Right kidney (tissue), 9 donors: Measurements from ENCODE around the gene GPR6.

Experiments used
- DNase-seq: peaks from one replicate; pipeline ENCODE4 v3.0.0-alpha.2; 2016
- long read RNA-seq, 8 donors: transcript quantifications; one replicate each; lab custom pipeline, GENCODE V29; 2026

The GPR6 gene
- long read RNA-seq, donor 1: 0 reads
- long read RNA-seq, donor 2: 0 reads
- long read RNA-seq, donor 3: 0 reads
- long read RNA-seq, donor 4: 0 reads
- long read RNA-seq, donor 5: 0 reads
- long read RNA-seq, donor 6: 0 reads
- long read RNA-seq, donor 7: 0 reads
- long read RNA-seq, donor 8: 0 reads

- peak; percentile 74 for DNase-seq
These were observed at the start of gene GPR6 for GRCh38 chr6:109978174-109979032. GPR6 (plus strand) TSS chr6:109978311; CDS start chr6:109979113, 802 bp downstream.

GRCh38 chr6:109934293-109934692, 43.8 kb upstream of the GPR6 start:
- no peak for DNase-seq

- no peak for DNase-seq
These were observed 38.5 kb upstream of the GPR6 start for GRCh38 chr6:109939654-109940053.

- DNase-seq: no peak
These were observed 33.7 kb upstream of the GPR6 start for GRCh38 chr6:109944448-109944847.

DNA sequence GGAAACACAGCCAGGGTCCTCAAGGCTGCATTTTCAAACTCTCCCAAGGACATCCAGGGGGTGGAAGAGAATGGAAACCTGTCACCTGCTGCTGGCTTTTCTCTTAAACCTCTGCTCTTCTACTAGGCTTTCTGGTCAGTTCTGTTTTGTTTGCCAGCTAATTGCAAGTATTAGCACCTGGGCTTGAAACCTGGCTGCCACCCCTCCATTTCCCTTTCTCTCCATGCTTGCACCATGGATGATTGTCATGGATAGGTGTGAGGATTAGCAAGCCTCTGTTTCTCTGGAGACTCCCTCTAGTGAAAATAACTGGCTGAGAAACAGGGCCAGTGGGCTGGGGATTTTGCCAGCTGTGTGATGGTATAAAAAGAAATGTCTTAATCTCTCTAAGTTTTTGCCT, 33.0 kb upstream of the GPR6 start:
- DNase-seq: no peak

GRCh38 chr6:109946979-109947378, 31.1 kb upstream of the GPR6 start:
- no peak for DNase-seq

GRCh38 chr6:109949281-109950065, 28.6 kb upstream of the GPR6 start:
- DNase-seq: no peak

DNA sequence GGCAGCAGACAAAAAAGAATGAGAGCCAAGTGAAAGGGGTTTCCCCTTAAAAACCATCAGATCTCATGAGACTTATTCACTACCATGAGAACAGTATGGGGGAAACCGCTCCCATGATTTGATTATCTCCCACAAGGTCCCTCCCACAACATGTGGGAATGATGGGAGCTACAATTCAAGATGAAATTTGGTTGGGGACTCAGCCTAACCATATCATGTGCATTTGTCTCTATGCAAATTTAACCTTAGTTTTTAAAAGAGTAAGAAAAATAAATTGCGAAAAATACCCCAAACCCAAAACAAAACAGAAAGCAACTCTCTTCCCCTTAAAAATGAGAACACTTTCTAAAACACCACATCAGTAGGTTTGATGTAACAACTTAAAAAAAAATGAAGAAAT, 22.6 kb upstream of the GPR6 start:
- DNase-seq: no peak

DNA sequence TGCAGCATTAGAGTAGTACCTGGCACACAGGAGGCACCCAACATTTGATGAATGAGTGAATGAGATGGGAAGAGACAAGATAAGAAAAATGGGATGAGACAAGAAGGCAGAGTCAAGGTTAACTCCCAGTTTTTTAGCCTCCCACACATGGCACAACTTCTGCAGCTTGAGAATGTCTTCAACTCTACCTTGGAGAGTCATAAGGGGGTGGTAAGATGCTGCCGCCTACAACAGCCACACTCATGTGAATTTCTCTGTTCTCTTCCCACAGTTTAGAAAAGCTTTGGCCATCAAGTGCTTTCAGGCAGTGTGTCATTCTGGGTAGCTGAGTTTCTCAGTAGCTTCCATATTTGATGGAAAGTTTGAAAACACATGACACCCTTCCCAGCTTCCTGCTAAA, 19.5 kb upstream of the GPR6 start:
- DNase-seq: no peak

GRCh38 chr6:109961611-109962041, 16.5 kb upstream of the GPR6 start:
- no peak for DNase-seq

DNA sequence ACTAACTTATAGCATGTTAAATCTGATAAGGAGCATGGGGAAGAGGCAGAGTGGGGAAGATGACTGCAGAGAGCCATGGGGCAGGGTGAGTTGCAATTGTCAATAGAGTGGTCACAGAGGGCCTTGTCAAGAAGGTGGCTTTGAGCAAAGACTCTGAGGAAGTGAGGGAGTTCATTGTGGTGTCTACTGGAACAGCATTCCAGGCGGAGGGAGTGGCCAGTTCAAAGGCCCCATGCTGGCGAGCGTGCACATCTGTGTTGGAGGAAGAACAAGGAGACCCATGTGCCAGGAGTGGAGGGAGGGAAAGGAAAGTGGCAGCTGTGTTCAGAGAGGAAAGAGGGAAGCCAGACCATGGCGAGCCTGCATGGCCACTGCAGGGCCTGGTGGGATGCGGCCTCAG, 15.8 kb upstream of the GPR6 start:
- DNase-seq: no peak

- no peak for DNase-seq
These were observed 14.4 kb upstream of the GPR6 start for GRCh38 chr6:109963598-109964170.

GRCh38 chr6:109964949-109965348, 13.2 kb upstream of the GPR6 start:
- no peak for DNase-seq

DNA sequence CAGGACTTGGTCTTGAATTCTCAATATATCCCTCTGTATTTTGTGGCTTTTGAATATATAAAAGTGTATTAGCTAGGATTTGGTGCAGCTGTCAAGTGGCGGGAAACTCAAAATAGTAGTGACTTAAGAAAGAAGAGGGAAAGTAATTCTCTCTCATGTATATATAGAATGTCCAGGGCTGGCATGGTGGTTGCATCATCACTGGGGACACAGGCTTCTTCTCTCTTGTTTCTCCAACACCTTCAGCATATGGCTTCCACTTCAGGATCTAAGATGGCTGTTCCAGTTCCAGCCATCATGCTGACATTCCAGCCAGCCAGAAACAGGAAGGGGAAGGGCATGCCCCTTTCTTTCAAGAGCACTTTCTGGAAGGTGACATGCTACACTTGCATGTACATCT, 11.8 kb upstream of the GPR6 start:
- DNase-seq: no peak

DNA sequence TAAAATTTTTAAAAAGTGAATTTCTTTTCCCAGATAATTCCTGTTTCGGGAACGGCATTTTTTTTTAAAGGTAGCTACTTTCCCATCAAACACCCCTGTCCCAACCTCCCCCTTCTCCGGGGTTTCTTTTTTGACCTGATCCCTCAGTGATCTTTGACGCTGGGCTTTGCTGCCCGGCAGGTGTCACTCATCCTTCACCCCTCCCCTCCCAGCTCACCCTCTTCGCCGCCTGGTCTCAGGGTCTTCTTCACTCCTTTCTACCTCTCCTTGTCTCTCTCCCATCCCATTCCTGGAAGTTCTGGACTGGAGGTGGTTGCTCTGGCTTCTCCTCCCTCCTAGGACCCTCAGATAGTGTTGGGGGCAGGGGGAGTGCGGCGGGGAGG, 329 bp upstream of the GPR6 start:
- DNase-seq: no peak

- DNase-seq: peak; percentile 30
These were observed 1.2 kb downstream of the GPR6 start for GRCh38 chr6:109979033-109979921.

DNA sequence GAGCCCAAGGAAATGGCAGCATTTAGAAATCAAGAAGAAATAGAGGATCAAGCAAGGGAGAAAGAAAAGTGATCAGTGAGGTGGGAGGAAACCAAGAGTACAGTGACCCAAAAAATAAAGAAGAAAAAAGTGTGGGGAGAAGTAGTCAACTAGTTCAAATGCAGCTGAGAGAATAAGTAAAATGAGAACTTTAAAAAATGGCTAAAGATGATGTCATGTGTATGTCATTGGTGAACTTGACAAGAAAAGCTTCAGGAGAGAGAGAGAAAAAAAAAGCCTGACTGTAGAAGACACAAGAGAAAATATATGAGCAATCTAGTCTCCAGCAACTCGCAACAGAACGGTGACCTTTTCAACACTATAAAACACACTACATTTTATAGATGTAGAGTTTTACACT, 6.3 kb downstream of the GPR6 start:
- DNase-seq: no peak

GRCh38 chr6:109987196-109987595, 9.1 kb downstream of the GPR6 start:
- DNase-seq: no peak

- no peak for DNase-seq
These were observed 13.3 kb downstream of the GPR6 start for GRCh38 chr6:109991201-109992101.

DNA sequence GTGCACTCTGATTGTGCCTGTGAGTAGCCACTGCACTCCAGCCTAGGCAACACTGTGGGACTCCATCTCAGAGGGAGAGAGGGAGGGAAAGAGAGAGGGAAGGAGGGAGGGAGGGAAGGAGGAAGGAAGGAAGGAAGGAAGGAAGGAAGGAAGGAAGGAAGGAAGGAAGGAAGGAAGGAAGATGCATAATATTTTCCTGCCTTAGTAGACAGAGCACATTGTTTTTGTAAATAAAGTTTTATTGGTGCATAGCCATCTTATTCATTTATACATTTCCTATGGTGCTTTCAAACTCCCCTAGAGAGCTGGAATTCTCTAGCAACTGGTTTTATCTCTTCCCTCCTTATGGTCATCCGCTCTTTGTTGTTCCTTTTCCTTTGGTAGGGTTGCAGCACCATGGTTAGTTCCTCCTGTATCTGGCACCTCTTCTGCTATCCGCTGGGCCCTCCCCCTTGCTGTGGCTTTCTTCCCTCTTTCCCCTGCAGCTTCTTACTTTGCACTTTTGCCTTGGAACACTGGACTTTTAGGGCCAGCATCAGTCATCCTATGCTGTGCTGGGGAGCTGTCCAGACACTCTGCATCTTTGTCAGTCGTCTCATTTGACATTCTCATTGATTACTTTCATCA, 20.2 kb downstream of the GPR6 start:
- no peak for DNase-seq
